Parathyroid adenoma (tissue), 2 donors: Measurements from ENCODE around the gene UNC5C.

Source experiments
- H2AFZ ChIP-seq: fragments of 300-600 bp; sonication (generic); one replicate; pipeline ENCODE4 v1.7.0; 2017; ENCODE audit warnings: antibody characterized with exemption, mild to moderate bottlenecking
- H3K27ac ChIP-seq: fragments of 300-600 bp; sonication (generic); one replicate; pipeline ENCODE4 v1.7.0; 2017
- H3K27me3 ChIP-seq: fragments of 300-600 bp; sonication (generic); one replicate; pipeline ENCODE4 v1.7.0; 2017; ENCODE audit warnings: low read length; ENCODE audit not compliant: control insufficient read depth, insufficient read depth
- H3K36me3 ChIP-seq: fragments of 300-600 bp; sonication (generic); one replicate; pipeline ENCODE4 v1.7.0; 2017; ENCODE audit warnings: low read length; ENCODE audit not compliant: control insufficient read depth, insufficient read depth
- H3K4me1 ChIP-seq: fragments of 300-600 bp; sonication (generic); one replicate; pipeline ENCODE4 v1.7.0; 2017; ENCODE audit warnings: control low read depth
- H3K4me2 ChIP-seq: fragments of 300-600 bp; sonication (generic); one replicate; pipeline ENCODE4 v1.7.0; 2017; ENCODE audit warnings: low read length
- H3K4me3 ChIP-seq: fragments of 300-600 bp; sonication (generic); one replicate; pipeline ENCODE4 v1.7.0; 2017; ENCODE audit warnings: low read depth, low read length
- H3K79me2 ChIP-seq: fragments of 300-600 bp; sonication (generic); one replicate; pipeline ENCODE4 v1.7.0; 2017; ENCODE audit warnings: control low read depth
- H3K9ac ChIP-seq: fragments of 300-600 bp; sonication (generic); one replicate; pipeline ENCODE4 v1.7.0; 2017; ENCODE audit warnings: mild to moderate bottlenecking
- H3K9me3 ChIP-seq: fragments of 300-600 bp; sonication (generic); one replicate; pipeline ENCODE4 v1.7.0; 2017; ENCODE audit warnings: low read length; ENCODE audit not compliant: control insufficient read depth
- CTCF ChIP-seq: fragments of 300-600 bp; sonication (generic); IDR thresholded peaks from one replicate; pipeline ENCODE4 v1.7.0; 2017; ENCODE audit warnings: antibody characterized with exemption, mild to moderate bottlenecking
- donor health status: primary hyperparathyroidism.

Gene UNC5C

GRCh38 chr4:95355021-95355420, 193.8 kb downstream of the UNC5C start:
- no peak for TF ChIP-seq CTCF
- H3K79me2 ChIP-seq: no peaks in the 10 kb centered on the region
- H3K4me3 ChIP-seq: no peak overlapping the region
- H3K27ac ChIP-seq: no peak overlapping the region
- no peaks in the 10 kb centered on the region for H3K9me3 ChIP-seq
- H3K27me3 ChIP-seq: no peaks in the 10 kb centered on the region
- H2AFZ ChIP-seq: no peak overlapping the region
- H3K36me3 ChIP-seq: no peaks in the 10 kb centered on the region
- H3K9ac ChIP-seq: no peak overlapping the region
- no peaks in the 10 kb centered on the region for H3K4me1 ChIP-seq
- H3K4me2 ChIP-seq: no peak overlapping the region

GRCh38 chr4:95348418-95348817, 200.4 kb downstream of the UNC5C start:
- Histone ChIP-seq H3K9ac (no peak overlapping the region), H3K27me3 (no peaks in the 10 kb centered on the region), H3K4me2 (no peak overlapping the region), H3K4me1 (no peaks in the 10 kb centered on the region), H3K27ac (no peak overlapping the region), H3K4me3 (no peak overlapping the region), H3K9me3 (peaks cover 7% of the 10 kb centered on the region), H3K36me3 (no peaks in the 10 kb centered on the region), H3K79me2 (no peaks in the 10 kb centered on the region), H2AFZ (no peak overlapping the region)
- no peak for TF ChIP-seq CTCF

GRCh38 chr4:95343235-95343634, 205.5 kb downstream of the UNC5C start:
- no peak for TF ChIP-seq CTCF
- Histone ChIP-seq H3K4me3 (no peak overlapping the region), H3K9ac (no peak overlapping the region), H3K4me2 (no peak overlapping the region), H3K27ac (no peak overlapping the region), H3K27me3 (no peaks in the 10 kb centered on the region), H2AFZ (no peak overlapping the region), H3K9me3 (peaks cover 7% of the 10 kb centered on the region), H3K79me2 (no peaks in the 10 kb centered on the region), H3K4me1 (no peaks in the 10 kb centered on the region), H3K36me3 (no peaks in the 10 kb centered on the region)

GRCh38 chr4:95340191-95340590, 208.6 kb downstream of the UNC5C start:
- Histone ChIP-seq H3K9me3 (peaks cover 3% of the 10 kb centered on the region), H3K4me2 (no peak overlapping the region), H2AFZ (no peak overlapping the region), H3K27me3 (no peaks in the 10 kb centered on the region), H3K4me3 (no peak overlapping the region), H3K27ac (no peak overlapping the region), H3K36me3 (no peaks in the 10 kb centered on the region), H3K4me1 (no peaks in the 10 kb centered on the region), H3K79me2 (no peaks in the 10 kb centered on the region), H3K9ac (no peak overlapping the region)
- TF ChIP-seq CTCF: no peak

- no peak overlapping the region for H3K27ac ChIP-seq
- no peak overlapping the region for H3K9ac ChIP-seq
- no peaks in the 10 kb centered on the region for H3K36me3 ChIP-seq
- H3K4me2 ChIP-seq: no peak overlapping the region
- no peak overlapping the region for H3K4me3 ChIP-seq
- TF ChIP-seq CTCF: no peak
- H3K4me1 ChIP-seq: no peaks in the 10 kb centered on the region
- no peaks in the 10 kb centered on the region for H3K27me3 ChIP-seq
- no peak overlapping the region for H2AFZ ChIP-seq
- H3K79me2 ChIP-seq: no peaks in the 10 kb centered on the region
- H3K9me3 ChIP-seq: no peaks in the 10 kb centered on the region
Observed at GRCh38 chr4:95325665-95326064, 223.1 kb downstream of the UNC5C start.
